HG02571 (cell line): ENCODE results near the gene MEF2C.

Experiments
- ATAC-seq: cut with Tn5 transposase; IDR thresholded peaks from one replicate; pipeline ENCODE4 v1.9.1; 2021; ENCODE audit warnings: mild to moderate bottlenecking, moderate library complexity; ENCODE audit not compliant: unreplicated experiment

MEF2C gene

DNA sequence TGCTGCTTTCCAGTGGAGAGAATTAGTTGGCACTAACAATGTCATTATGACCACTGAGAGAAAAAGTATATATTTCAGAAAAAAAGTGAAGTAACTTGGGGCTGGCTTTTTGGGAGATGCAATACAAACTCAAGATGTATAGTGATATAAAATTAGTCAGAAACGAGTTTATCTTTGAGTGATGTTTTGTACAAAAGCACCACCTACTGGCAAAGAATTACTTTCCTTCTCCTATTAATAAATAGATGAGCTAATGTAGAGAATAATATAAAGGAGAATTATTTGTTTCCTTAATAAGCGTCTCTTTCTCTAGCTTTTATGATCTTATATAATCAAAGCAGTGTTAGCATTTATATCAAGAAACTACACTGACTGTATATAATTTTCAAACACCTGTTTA is 158.8 kb downstream of the MEF2C start:
- no peak for ATAC-seq

DNA sequence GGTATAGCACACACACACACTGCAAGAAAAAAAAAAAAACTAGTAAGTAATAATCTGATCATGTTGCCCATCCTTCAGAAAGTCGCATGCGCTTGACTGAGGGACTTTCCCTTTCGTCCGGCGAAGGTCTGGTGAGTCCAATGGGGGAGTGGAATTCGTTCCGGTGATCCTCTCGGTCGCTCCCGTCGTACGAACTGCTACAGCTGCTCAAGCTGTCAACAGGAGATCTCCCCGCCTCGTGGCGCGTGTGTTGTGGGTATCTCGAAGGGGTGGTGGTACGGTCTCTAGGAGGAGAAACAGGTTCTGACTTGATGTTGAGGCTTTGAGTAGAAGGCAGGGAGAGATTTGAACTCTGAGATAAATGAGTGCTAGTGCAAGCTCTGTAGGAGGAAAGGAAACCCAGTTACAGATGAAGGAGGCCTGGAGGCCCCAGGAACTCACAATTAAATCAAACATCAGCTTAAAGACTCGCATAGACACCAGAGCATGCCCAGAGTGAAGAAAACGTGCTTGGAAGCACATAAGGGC is 160.4 kb downstream of the MEF2C start:
- no peak for ATAC-seq

DNA sequence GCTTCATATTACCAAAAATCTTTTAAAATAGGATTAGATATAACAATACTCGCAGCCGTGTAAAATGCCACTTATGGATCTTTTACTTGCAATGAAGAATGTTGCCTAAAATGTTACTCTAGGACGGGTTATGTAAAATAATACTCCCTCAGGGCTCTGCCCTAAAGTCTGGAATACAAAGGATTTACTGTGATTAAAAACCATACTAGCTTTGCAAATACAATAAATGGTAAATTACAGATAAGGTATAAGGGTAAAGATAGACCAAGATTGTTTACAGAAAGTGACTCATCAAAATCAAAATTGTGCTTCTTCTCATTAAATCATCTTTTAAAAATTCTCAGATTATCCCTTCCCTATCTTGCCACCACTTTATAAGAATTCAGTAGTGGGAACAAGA is 163.6 kb downstream of the MEF2C start:
- no peak for ATAC-seq

DNA sequence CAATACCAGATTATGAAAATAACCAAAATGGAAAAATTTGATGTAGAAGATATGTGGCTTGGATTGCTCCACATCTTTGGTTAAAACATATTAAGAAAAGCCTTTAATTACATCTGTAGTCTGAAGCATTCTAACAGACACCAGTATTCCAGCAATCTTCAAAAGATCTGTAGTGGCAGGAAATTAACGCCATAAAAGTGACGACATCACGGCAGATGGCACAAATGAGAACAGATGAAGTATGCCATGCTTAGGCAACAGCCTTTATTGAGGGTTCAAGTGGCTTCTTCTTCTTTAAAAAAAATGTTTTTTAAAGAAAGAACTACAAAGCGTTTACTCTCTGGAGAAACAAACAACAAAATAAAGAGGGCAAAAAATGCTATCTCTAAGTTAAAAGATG is 164.2 kb downstream of the MEF2C start:
- no peak for ATAC-seq

DNA sequence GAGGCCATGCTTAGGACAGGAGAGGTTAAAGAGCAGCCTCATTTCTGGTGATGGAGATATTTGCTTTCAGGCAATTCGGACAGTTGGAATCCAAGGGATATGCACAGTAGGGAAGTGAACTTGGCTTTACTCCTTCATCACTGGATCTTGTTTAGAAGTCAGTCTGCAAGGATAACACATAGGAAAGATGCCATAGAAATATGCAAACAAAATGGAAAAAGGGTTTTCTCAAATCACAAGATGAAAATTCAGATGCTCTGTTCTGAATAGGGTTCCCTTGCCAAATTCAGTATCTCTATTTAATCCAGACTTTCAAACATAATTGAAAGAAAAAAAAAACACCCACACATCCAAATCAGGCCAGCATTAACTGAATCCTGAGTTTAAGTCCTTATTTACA is 166.9 kb downstream of the MEF2C start:
- ATAC-seq = no peak

DNA sequence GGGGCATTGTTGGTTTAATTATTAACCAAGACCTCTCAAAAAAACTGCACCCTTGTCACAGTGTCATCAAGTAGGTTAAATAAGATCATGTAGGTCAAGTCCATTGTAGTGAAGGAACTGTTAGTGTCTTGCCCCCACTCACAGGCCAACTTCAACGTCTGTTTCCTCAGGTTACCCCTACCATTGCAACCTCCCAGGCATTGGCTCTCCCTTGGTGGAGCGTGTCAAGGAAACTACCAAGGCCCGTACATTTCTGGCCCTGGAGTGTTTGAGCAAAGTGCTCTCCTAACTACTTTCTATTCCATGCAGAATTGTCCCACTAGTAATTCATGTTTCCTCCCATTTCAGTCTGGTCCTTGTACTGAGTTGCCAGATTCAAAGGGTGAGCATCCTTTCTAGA is 167.5 kb downstream of the MEF2C start:
- no peak for ATAC-seq

DNA sequence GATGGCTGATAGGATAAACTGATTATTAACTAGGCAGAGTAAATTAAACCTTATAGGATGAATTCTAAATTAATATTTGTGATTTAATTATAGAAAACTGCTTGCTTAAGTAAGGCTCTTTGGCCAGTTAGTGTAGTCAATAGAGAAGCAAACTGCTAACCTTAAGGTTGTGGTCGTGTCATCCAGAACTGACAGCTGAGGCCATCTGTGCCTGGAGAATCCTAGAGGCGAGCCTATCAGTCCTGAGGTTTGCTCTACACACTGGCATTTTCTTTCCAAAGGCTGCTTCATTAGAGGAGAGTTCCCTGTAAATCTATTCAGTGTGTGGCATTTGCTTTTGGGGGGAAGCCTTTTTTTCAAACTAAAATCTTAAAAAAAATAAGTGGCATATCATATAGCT is 169.2 kb downstream of the MEF2C start:
- no peak for ATAC-seq

DNA sequence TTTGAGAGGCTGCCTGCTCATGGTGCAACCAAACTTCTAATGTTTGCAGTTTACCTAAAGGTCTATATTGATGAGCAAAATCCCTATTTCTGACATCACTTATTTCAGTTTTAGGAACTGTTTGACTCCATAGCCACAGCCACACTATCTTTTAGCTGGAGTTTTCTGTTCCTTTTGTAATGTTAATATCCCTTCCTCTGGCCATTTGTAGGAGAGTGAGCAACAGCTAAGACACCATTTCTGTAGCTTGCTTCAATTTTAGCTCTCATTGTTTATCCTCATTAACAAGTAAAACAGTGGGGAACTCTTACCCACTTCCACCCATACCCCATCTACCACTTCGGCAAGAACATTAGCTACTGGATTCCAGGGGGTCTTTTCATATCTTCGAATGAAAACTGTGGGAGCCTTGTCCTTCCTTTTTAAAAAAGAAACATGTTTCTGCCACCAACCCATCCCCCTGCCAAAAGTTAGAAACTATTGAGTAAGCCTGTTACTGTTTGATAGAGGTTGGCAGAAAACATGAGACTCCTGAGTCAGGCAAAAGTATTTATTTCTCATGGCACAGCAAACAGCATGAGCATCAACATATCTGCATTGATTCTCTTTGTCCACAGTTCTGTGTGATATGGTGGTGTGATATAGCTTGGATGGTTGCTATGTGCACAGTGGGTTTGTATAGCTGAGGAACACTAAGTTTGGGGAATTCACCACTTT is 174.1 kb downstream of the MEF2C start:
- no peak for ATAC-seq

DNA sequence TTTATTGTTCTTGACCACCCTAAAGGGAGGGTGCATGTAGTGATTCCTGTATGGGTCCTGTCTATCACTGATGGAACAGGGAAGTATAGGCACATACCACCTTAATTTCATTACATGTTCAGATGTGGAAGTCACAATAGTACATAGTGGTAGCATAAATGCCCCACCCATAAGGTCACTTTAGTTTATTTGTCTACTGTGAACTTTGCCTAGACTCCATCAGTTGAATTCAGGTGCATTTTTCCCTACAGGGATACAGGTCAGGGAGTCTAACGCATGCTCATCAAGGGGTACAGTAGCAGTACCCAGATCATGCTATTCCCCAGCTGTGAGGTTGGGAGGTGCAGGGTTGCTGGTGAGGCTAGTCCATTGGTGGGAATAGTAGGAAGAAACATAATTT is 175.0 kb downstream of the MEF2C start:
- no peak for ATAC-seq

DNA sequence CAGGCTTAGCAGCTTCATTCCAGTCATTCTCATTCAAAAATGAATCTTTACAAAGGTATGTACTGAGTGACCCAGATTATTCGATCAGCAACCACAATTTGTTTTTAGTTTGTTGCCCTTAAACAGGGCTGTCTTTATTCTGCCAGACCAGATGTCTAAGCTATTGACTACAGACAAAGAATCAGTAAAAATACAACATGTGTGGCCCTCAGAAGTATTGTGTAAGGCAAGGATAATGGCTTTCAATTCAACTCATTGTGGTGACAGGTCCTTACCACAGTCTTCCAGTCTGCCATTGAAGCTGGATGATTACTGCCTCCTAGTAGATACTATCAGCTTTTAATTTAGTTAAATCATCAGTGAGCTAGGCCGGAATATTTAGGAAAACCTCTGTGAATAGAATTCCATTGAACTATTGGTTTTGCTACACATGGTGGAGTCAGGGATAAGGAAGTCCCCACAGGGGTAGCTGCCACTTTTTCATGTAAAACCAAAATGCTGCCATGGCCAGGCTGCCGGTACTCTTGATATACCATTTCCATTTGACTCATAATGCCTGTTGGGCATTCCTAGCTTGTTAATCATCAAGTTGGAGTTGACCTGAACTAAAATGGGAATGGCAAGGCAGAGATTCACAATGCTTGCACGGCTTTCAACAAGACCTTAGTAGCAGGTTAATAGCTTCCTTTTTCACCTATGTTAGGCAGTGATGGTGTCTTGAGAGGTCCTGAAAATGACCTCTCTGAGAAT is 175.6 kb downstream of the MEF2C start:
- no peak for ATAC-seq

DNA sequence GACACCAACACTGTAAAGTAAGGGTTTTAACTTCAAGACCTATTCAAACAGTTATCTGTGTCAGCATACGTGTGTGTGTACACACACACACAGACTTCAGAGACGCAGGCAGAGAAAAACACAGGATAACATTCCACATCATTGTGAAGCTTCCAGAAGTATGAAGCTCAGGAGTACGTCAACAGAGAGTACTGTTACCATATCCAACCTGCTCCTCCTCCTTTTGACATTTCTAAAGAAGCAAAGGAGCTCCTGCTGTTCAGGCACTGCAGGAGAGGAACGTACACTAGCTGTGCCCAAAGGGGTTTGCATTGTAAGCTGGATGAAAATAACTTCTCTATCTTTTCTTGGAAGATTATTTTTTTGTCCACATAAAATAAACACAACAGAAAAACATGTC is 180.7 kb downstream of the MEF2C start:
- no peak for ATAC-seq

DNA sequence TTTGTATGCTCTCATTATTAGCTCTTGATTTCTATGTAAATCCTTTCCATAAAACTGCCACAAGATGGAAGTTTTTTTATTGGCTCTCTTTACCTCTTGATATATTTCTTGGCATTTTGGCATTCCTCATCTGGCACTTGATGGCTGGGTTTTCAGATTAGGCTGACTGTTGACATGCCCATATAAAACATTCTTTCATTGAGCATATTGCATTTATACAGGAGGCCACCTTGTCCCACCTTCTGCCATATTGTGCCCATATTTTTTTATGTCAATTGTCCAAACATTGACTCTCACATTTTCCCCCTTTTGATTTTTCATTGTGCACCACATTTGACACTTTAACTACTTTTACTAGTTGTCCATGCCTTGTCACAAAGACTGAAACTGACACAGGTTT is 182.9 kb downstream of the MEF2C start:
- no peak for ATAC-seq

DNA sequence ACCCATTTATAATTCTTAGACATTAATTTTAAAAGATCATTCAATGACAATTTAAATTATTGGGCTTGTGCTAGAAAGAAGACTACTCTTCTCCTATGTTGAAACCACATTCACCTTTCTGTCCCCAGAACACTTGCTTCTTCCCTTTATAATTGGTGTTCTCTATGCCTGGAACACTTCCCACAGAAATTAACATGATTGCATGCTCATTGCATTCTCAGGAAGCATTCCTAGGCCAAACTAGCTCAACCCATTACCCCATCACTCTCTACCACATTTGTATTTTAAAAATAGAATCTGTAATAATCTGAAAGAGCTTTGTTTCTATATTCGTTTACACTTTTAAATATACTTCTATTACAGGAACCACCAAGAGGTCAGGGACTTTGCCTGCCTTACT is 184.7 kb downstream of the MEF2C start:
- ATAC-seq = no peak

DNA sequence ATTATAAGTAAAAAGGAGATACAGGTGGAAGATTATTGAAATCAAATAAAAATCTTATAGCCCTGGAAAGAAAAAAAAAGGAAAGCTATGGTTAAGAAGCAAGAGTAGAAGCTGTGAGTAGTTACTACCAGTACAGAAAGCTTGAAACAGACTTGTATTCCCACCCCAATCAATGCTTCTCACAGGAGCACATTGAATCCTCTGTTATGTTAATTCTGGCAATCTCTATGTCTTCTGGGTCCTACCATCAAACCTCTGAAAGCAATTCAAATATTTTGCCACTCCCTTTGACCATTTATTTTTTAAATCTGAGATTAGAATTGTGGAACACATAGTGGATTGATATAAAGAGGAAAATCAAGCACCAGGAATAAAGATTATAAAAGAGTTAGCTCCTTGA is 186.5 kb downstream of the MEF2C start:
- no peak for ATAC-seq

DNA sequence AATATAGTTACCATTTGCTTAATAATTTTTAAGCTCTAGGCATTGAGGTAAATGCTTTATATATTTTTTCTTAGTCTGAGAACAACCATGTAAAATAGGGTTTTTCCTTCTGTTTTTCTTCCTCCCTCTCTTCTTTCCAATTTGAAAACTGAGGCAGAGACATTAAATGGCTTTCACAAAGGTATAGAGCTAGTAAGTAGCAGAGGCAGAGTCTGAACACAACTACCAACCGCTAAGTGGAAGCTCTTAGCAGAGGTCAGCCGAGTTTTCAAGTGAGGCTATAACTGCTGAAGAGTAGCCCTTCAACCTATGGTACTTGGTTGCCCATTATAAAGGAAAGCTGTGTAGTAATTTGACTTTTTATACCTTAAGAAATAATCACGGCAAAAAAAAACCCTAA is 187.1 kb downstream of the MEF2C start:
- no peak for ATAC-seq

DNA sequence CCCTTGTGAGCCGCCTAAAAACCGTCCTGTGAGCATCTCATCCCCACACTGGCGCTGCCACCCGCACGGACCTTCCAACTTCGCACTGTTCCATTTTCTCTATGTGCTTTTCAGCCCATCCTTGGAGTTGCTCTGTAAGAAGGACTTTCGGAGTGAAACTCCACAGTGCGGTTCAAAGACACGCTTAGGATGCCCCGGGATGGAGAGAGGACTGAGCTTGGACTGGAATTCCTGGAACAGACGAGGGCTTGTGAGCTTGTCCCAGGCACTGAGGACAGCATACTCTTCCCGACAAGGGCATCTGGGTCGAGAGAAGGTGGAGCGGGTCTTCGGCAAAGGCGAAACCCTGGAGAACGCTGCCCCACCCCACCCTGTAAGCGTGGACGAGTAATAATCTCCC is 187.8 kb downstream of the MEF2C start:
- no peak for ATAC-seq

DNA sequence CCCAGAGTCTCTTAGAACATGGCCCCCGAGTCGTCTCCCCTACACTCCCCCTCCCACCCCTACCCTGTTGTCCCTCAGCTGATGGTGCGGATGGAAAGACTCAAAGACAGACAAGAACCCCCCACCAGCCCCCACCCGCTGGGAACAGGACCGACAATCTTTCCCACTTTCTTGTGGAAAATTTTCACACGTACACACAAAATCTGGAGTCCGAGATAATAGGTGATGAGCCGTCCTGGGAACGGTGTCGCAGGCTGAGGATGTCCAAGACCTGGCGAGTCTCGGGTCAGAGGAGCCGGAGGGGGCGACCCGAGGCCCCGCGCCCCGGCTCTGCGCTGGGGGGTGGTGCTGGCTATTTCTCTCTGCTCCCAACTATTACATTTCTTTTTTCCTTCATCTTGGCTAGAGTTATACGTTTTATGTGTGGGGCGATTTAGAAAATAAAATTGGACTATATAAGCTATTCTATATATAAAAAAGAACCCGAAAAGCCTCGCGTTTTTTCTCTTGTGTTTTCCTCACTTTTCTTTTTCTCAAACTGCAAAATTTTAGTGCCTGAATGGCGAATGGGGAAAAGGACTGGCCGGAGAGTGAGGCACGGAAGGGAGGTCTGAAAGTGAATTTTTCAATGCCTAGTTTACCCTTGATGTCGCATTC is 188.8 kb downstream of the MEF2C start:
- ATAC-seq = no peak

DNA sequence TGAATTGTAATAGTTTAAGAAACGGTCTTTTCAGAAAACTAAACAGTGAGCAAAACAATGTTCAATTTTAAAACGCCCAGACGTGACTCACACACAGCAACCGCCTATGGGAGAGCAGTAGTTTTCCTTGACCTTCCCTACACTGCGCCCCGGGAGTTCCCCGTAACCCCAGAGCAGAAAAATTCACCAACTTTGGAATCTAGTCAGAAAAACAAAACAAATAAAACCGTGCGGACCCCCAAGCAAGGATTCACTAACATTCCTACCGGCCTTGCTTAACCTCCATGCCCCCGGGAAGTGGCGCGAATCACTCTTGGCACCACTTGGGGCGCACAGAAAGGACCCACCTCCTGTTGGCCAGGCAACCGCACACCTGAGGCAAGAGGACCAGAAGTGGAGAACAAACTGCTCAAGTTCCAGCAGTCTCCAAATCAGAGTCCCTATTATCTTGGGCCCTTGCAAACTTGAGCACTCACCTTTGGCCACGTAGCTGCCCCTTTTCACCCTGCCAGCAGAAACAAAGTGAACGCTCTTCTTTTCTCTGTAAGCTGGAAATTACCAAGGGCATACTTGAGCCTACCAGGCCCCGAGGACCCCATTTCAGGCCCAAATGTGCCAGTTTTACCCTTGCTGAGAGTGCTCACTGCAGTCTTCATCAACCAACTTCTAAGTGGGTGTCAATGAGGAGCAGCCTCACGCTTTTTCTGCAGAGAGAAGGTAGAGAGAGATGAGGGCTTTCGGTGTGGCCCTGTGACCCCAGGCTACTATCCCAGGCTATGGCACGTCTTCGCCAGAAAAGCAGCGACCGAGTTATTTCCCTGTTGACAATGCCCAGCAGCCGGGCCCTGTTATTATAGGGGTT is 189.7 kb downstream of the MEF2C start:
- ATAC-seq = no peak

DNA sequence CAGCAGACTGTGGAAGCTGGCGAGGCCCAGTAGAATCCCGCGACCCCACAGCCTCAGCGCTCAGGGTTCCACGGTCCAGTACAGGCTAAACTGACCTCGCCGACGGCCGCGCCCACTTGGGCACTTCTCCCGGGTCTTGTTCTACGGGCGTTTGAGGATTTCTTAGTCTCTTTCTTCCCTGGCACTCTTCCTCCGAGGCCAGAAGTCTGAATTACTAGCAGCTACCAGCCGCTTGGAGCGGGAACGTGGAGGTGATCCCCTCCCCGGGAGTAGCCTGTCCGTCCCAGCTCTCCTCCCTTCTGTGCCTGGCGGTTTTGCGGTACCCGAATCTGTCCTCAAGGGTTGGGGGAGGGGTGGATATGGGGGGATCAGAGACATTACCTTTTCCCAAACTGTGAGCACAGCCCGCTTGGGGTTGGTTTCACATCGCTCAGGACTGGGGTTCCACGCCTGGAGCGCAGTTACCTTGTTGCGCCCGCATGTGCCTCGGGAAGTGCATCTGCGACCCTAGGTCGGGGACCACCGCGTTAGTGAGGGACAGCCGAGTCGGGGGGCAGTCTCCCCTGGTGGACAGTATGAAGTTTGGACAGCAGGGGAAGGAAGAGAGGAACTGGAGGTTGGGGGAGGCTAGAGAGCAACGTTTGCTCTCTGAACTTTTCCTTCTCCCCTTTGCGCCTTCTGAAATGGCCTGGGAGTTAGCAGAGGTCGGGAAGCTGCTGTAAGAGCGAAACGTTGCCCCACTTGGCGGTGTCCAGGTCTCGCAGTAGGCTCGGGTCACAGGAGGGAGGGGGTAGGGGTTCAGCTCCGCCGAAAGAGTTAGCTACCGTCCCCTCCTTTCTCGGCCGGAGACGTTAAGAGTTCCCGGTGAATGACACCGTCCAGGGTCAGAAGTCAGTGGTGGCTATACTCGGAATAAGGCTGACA is 190.8 kb downstream of the MEF2C start:
- no peak for ATAC-seq

DNA sequence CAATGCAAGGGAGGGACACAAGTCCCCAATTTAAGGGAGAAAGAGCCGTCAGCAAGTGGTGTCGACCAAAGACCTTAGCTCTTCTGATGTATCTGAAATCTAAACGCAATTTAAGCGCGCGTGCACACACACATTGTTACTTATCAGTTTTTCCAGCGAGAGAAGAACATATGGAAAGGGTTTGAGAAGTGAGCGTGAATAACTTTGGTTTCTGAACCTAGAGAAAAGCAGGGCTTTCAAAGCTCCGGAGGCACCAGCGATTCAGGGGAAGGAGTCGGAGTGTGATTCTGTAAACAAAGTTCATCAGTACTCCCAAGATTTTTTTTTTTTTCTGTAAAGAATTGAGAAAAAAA is 191.8 kb downstream of the MEF2C start:
- no peak for ATAC-seq
